ENCODE measurements around the gene TCEA2.
A peak's percentile ranks its signal among the peaks of the same experiment; 100 is the strongest.

Gene TCEA2

DNA sequence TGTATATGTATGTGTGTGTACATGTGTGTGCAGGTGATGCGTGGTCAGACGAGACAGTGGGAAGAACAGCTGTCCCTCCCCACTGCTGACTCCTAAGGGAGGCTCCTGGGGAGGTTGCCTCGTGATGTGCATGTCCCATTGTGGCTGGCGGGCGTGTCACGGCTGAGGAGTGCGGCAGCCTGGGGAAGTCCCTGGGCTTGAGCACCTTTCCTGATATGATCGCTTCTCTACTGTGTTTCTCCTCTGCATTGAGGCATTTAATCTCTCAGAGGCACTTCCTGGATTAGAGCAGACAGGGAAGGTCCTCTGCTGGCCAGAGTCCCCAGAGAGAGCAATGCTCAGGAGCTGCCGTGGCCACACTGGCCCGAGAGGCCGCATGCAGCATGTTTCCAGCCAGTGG is 32.9 kb downstream of the TCEA2 start:
- DNase-seq (ENCODE audit: extremely low read depth, insufficient read length) = no peak
- H3K4me3 ChIP-seq (replicated peaks; ENCODE audit: low read depth, low read length) = no peak overlapping the region
- no peaks in the 10 kb centered on the region for H3K27me3 ChIP-seq (replicated peaks; ENCODE audit: control insufficient read depth, insufficient read depth, low read length)
- no peaks in the 10 kb centered on the region for H3K36me3 ChIP-seq (ENCODE audit: control insufficient read depth, insufficient read depth, low read length)
- TF ChIP-seq, protein P1, sequence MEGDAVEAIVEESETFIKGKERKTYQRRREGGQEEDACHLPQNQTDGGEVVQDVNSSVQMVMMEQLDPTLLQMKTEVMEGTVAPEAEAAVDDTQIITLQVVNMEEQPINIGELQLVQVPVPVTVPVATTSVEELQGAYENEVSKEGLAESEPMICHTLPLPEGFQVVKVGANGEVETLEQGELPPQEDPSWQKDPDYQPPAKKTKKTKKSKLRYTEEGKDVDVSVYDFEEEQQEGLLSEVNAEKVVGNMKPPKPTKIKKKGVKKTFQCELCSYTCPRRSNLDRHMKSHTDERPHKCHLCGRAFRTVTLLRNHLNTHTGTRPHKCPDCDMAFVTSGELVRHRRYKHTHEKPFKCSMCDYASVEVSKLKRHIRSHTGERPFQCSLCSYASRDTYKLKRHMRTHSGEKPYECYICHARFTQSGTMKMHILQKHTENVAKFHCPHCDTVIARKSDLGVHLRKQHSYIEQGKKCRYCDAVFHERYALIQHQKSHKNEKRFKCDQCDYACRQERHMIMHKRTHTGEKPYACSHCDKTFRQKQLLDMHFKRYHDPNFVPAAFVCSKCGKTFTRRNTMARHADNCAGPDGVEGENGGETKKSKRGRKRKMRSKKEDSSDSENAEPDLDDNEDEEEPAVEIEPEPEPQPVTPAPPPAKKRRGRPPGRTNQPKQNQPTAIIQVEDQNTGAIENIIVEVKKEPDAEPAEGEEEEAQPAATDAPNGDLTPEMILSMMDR (IDR thresholded peaks at IDR 0.05; ENCODE audit: insufficient read depth, low read length, poor library complexity, severe bottlenecking) = no peak

GRCh38 chr20:64096535-64096934 is 33.5 kb downstream of the TCEA2 start:
- Histone ChIP-seq H3K27me3 (replicated peaks; ENCODE audit: control insufficient read depth, insufficient read depth, low read length) (no peaks in the 10 kb centered on the region), H3K36me3 (ENCODE audit: control insufficient read depth, insufficient read depth, low read length) (no peaks in the 10 kb centered on the region), H3K4me3 (replicated peaks; ENCODE audit: low read depth, low read length) (no peak overlapping the region)
- TF ChIP-seq, protein P1 (IDR thresholded peaks at IDR 0.05; ENCODE audit: insufficient read depth, low read length, poor library complexity, severe bottlenecking) = no peak
- no peak for DNase-seq (ENCODE audit: extremely low read depth, insufficient read length)

DNA sequence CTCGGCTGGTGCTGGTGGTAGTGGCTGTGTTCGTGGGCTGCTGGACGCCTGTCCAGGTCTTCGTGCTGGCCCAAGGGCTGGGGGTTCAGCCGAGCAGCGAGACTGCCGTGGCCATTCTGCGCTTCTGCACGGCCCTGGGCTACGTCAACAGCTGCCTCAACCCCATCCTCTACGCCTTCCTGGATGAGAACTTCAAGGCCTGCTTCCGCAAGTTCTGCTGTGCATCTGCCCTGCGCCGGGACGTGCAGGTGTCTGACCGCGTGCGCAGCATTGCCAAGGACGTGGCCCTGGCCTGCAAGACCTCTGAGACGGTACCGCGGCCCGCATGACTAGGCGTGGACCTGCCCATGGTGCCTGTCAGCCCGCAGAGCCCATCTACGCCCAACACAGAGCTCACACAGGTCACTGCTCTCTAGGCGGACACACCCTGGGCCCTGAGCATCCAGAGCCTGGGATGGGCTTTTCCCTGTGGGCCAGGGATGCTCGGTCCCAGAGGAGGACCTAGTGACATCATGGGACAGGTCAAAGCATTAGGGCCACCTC is 35.5 kb downstream of the TCEA2 start:
- TF ChIP-seq, protein P1 (IDR thresholded peaks at IDR 0.05; ENCODE audit: insufficient read depth, low read length, poor library complexity, severe bottlenecking) = no peak
- DNase-seq (ENCODE audit: extremely low read depth, insufficient read length) = no peak
- Histone ChIP-seq H3K4me3 (replicated peaks; ENCODE audit: low read depth, low read length) (no peak overlapping the region), H3K27me3 (replicated peaks; ENCODE audit: control insufficient read depth, insufficient read depth, low read length) (peaks cover 1% of the 10 kb centered on the region; the same call in 1 of the 2 replicates), H3K36me3 (ENCODE audit: control insufficient read depth, insufficient read depth, low read length) (no peaks in the 10 kb centered on the region)

- H3K4me3 ChIP-seq (replicated peaks; ENCODE audit: low read depth, low read length) = no peak overlapping the region
- DNase-seq (ENCODE audit: extremely low read depth, insufficient read length) = no peak
- no peaks in the 10 kb centered on the region for H3K36me3 ChIP-seq (ENCODE audit: control insufficient read depth, insufficient read depth, low read length)
- peaks cover 1% of the 10 kb centered on the region; the same call in 1 of the 2 replicates for H3K27me3 ChIP-seq (replicated peaks; ENCODE audit: control insufficient read depth, insufficient read depth, low read length)
- TF ChIP-seq, protein P1 (IDR thresholded peaks at IDR 0.05; ENCODE audit: insufficient read depth, low read length, poor library complexity, severe bottlenecking) = no peak
Observed at GRCh38 chr20:64099086-64099786, 36.2 kb downstream of the TCEA2 start.

GRCh38 chr20:64099880-64100565 is 37.0 kb downstream of the TCEA2 start:
- Histone ChIP-seq H3K27me3 (replicated peaks; ENCODE audit: control insufficient read depth, insufficient read depth, low read length) (peaks cover 1% of the 10 kb centered on the region; the same call in 1 of the 2 replicates), H3K36me3 (ENCODE audit: control insufficient read depth, insufficient read depth, low read length) (no peaks in the 10 kb centered on the region), H3K4me3 (replicated peaks; ENCODE audit: low read depth, low read length) (no peak overlapping the region)
- TF ChIP-seq, protein P1 (IDR thresholded peaks at IDR 0.05; ENCODE audit: insufficient read depth, low read length, poor library complexity, severe bottlenecking) = no peak
- peak; percentile 47 for DNase-seq (ENCODE audit: extremely low read depth, insufficient read length)

Data from GM06990 (cell line).